Lower leg skin (tissue), 4 donors: ENCODE measurements around the gene CENPU. TPM values are rescaled to one million over a fixed set of nuclear protein-coding genes. Genes with fewer than 3 reads are reported as not detected.
"Not testable (repeated sequence)": the region's sequence is repeated elsewhere in the genome, so short reads cannot be mapped to it uniquely, and the experiment has no call there.

ENCODE experiments used
- DNase-seq, 2 donors: peaks; one replicate each; pipeline ENCODE4 v3.0.0-alpha.2; 2019; ENCODE audit warnings: low spot score in 2 of 2
- H3K4me3 ChIP-seq: fragments of 200-600 bp; sonication (generic); 2 replicates; pipeline ENCODE4 v1.5.1; 2017; ENCODE audit warnings: mild to moderate bottlenecking, low read depth; ENCODE audit not compliant: poor library complexity, severe bottlenecking
- POLR2A ChIP-seq, 2 donors: fragments of 450-650 bp; IDR thresholded peaks; one replicate each; pipeline ENCODE4 v1.6.1; 2016 to 2017; ENCODE audit warnings: antibody characterized with exemption in 2 of 2, mild to moderate bottlenecking in 1 of 2, moderate library complexity in 1 of 2
- WGBS, 2 donors: methylation state at CpG; one replicate each; pipeline ENCODE4 v1.1.5; 2018; 5-methylcytosine and 5-hydroxymethylcytosine counted together
- intact Hi-C: fragments of 100-400 bp; cut with DNase I; formaldehyde crosslinking; loops from one replicate; pipeline ENCODE4 v1.15.0; 2023; ENCODE audit warnings: low total_unique reads
- total RNA-seq, 4 donors: library from RNA; depleted of rRNA; stranded (reverse); fragments of >200 nt; gene quantifications; one replicate each; pipeline ENCODE4 v1.1.0, GENCODE V29; 2016
- TF ChIP-seq, protein P1 (sequence below), 3 donors: fragments of 450-650 bp; IDR thresholded peaks; one replicate each; pipeline ENCODE4 v1.5.1; 2016; ENCODE audit warnings: antibody characterized with exemption in 3 of 3, mild to moderate bottlenecking in 3 of 3, moderate library complexity in 2 of 3

Gene CENPU, protein sequence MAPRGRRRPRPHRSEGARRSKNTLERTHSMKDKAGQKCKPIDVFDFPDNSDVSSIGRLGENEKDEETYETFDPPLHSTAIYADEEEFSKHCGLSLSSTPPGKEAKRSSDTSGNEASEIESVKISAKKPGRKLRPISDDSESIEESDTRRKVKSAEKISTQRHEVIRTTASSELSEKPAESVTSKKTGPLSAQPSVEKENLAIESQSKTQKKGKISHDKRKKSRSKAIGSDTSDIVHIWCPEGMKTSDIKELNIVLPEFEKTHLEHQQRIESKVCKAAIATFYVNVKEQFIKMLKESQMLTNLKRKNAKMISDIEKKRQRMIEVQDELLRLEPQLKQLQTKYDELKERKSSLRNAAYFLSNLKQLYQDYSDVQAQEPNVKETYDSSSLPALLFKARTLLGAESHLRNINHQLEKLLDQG
- 10 to 100 TPM in 3 of 4 donors, 1 to 10 TPM in 1; 9.2 to 14.8 (median 12.3) TPM for total RNA-seq

DNA sequence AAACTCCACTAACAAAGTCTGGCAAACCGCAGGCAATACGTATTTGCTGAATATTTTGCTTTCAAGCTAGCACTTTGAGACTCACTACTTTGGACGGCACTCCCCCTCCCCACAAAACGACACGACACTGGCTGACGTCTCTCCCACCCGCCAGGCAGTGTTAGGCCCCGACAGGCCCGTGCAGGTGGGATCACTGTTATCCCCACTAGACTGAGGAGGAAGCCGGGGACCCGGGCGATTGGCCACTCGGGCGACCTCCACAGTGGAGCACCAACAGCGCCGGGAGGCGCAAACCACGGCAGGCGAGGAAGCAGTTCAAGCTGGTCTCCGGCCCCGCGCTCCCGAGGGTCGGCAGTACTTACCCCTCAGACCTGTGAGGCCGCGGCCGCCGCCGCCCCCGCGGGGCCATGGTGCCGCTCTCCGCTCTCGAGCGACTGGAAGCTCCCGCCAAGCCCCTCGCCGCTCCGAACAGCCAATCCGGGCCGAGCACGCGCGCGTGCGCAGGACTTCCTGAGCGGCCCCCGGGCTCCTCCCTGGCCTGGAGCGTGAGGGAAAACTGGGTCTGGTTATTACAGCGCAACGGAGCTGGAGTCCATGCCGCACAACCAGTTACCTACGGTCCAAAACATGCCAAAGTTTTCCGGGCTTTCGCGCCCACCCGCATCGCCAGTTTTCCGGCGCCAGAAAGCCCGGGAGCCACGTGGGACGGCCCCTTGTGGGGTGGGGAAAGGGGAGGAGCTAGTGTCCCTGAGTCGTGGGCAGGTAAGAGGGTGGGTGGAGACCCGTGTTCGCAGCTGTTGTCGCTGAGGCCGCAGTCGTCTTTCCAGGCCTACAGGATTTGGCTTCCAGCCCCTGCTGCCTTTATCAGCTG, at the start of gene CENPU:
Gene CENPU (minus strand): TSS at position 443 of the 871 bp plus-strand sequence. CDS start 34 bp downstream, at position 409.
- H3K4me3 ChIP-seq: peak within 1 kb of the TSS; percentile 73
- peak; percentile 95 to 99 for DNase-seq
- intact Hi-C loops: no loop called here
- WGBS, 2 donors: 0% methylated on average over 25 to 50 of the region's 69 CpGs
- TF ChIP-seq POLR2A (IDR thresholded peaks at IDR 0.05): no peak
- TF ChIP-seq, protein P1, sequence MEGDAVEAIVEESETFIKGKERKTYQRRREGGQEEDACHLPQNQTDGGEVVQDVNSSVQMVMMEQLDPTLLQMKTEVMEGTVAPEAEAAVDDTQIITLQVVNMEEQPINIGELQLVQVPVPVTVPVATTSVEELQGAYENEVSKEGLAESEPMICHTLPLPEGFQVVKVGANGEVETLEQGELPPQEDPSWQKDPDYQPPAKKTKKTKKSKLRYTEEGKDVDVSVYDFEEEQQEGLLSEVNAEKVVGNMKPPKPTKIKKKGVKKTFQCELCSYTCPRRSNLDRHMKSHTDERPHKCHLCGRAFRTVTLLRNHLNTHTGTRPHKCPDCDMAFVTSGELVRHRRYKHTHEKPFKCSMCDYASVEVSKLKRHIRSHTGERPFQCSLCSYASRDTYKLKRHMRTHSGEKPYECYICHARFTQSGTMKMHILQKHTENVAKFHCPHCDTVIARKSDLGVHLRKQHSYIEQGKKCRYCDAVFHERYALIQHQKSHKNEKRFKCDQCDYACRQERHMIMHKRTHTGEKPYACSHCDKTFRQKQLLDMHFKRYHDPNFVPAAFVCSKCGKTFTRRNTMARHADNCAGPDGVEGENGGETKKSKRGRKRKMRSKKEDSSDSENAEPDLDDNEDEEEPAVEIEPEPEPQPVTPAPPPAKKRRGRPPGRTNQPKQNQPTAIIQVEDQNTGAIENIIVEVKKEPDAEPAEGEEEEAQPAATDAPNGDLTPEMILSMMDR (IDR thresholded peaks at IDR 0.05): no peak

DNA sequence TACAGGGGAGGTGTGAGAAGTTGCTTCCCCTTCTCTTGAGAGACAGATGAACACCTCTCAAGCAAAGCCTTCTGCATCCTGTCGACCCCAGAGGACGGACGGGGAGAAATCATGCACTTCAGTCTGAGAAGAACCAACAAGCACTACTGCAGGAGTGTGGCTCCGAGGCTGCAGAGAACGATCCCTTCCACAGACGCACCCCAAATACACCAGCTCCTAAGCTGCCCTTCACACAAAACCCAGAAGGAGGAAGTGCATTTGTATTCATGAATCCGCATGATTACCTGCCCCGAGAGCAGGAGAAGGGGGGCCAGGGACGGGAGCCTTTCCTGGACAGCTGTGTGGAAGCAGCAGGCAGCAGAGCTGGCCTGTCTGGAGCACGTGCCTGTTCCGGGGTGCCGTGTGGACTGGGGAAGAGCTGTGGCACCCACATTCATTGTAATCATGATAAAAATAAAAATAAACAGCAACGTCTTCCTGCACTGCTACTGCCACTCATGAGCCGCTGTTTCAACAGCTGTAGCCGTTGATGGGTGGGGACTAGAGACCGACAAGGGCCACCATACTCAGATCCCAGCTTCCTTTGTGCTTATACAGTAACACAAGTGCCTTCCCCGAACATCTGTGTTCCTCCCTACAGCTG, 49.0 kb upstream of the CENPU start:
- WGBS, 2 donors: 77 to 81% methylated on average over 17 of the region's 17 CpGs
- DNase-seq: no peak
- intact Hi-C loops: no loop called here
- TF ChIP-seq, protein P1 (IDR thresholded peaks at IDR 0.05): no peak
- no peak for TF ChIP-seq POLR2A (IDR thresholded peaks at IDR 0.05)
- no peak overlapping the region for H3K4me3 ChIP-seq

DNA sequence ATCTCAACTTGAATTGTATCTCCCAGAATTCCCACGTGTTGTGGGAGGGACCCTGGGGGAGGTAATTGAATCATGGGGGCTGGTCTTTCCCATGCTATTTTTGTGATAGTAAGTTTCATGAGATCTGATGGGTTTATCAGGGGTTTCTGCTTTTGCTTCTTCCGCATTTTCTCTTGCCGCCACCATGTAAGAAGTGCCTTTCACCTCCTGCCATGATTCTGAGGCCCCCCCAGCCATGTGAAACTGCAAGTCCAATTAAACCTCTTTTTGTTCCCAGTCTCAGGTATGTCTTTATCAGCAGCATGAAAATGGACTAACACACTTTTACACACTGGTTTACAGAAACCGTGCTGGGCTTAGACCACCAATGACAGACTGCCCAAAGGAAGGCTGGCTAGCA, 45.3 kb upstream of the CENPU start:
- DNase-seq, H3K4me3 ChIP-seq, intact Hi-C loops: not testable (repeated sequence)
- 92 to 95% methylated on average over 4 of the region's 4 CpGs for WGBS, 2 donors

DNA sequence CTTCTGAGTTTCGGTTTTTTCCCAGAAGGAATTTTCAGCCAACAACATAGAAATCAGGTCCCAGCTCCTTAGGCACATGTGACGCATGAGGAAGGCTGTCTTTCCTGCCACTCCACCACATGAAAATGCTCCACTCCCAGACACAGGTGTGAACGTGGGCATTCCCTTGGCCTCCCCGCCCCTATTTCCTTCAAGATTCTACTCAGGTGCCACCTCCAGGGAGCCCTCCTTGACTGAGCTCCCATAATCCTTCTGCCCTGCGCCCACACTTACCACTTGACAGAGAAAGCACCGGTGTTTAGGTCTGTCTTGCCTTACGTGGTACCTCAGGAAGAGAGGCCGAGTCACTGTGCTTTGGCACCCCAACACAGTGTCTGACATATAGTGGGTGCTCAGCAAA, 44.4 kb upstream of the CENPU start:
- no peak overlapping the region for H3K4me3 ChIP-seq
- intact Hi-C loops: no loop called here
- no peak for DNase-seq
- TF ChIP-seq, protein P1 (IDR thresholded peaks at IDR 0.05): no peak
- TF ChIP-seq POLR2A (IDR thresholded peaks at IDR 0.05): no peak
- WGBS, 2 donors: 81 to 84% methylated on average over 8 of the region's 8 CpGs

DNA sequence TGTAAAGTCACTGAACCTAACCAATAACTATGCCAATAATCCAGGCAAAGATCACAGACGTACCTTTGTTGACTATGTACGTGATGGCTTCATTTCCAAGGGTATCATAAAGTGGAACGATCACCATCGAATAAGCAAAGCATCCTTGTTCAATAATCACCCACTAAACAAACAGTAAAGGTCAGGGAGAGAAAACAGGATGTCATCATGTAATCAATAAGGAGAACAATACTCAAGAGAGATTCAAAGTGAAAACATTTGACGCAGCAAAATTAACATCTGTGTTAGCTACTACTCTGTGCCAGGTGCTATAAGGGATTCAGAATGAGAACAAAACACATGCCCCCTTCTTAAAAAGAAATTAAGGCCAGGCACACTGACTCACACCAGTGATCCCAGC, 42.9 kb upstream of the CENPU start:
- no peak overlapping the region for H3K4me3 ChIP-seq
- intact Hi-C loops: no loop called here
- TF ChIP-seq, protein P1 (IDR thresholded peaks at IDR 0.05): no peak
- no peak for TF ChIP-seq POLR2A (IDR thresholded peaks at IDR 0.05)
- 89 to 90% methylated on average over 5 of the region's 5 CpGs for WGBS, 2 donors
- DNase-seq: no peak
